HepG2 (cell line): ENCODE data around the gene ZNRF3. TPM values are rescaled to one million over a fixed set of nuclear protein-coding genes. Genes with fewer than 3 reads are reported as not detected.

Experiments used
- ATF1 ChIP-seq: IDR thresholded peaks from 2 replicates; pipeline ENCODE4 v1.6.1; 2016; ENCODE audit warnings: mild to moderate bottlenecking, control low read depth
- FIP1L1 ChIP-seq: fragments of 200-400 bp; formaldehyde crosslinking; IDR thresholded peaks from 2 replicates; pipeline ENCODE4 v1.6.1; 2018; ENCODE audit warnings: low read depth, mild to moderate bottlenecking, low read length, moderate library complexity, borderline replicate concordance; ENCODE audit not compliant: insufficient read depth
- FOXK1 ChIP-seq: sonication (generic); formaldehyde crosslinking; IDR thresholded peaks from 2 replicates; pipeline ENCODE4 v1.4.0; 2020; ENCODE audit warnings: low read depth, missing genetic modification reagents, borderline replicate concordance
- HDAC2 ChIP-seq: sonication (generic); formaldehyde crosslinking; IDR thresholded peaks from 2 replicates; pipeline ENCODE4 v1.4.0; 2020; ENCODE audit warnings: missing genetic modification reagents
- HNF4A ChIP-seq: sonication (generic); formaldehyde crosslinking; IDR thresholded peaks from 2 replicates; pipeline ENCODE4 v1.4.0; 2020; ENCODE audit warnings: missing genetic modification reagents
- KAT8 ChIP-seq: IDR thresholded peaks from 2 replicates; pipeline ENCODE4 v1.6.1; 2016; ENCODE audit warnings: missing genetic modification reagents, missing compliant biosample characterization
- MXD3 ChIP-seq: IDR thresholded peaks from 2 replicates; pipeline ENCODE4 v1.6.1; 2016; ENCODE audit warnings: mild to moderate bottlenecking, missing biosample characterization, missing genetic modification reagents
- NFE2L2 ChIP-seq: fragments of 150-350 bp; IDR thresholded peaks from 2 replicates; pipeline ENCODE4 v1.6.1; 2014; ENCODE audit warnings: low read length
- NFKB2 ChIP-seq: sonication (generic); formaldehyde crosslinking; IDR thresholded peaks from 2 replicates; pipeline ENCODE4 v1.4.0; 2020; ENCODE audit warnings: missing genetic modification reagents, borderline replicate concordance
- PAF1 ChIP-seq: IDR thresholded peaks from 2 replicates; pipeline ENCODE4 v1.6.1; 2016; ENCODE audit warnings: missing genetic modification reagents, missing compliant biosample characterization
- PRDM15 ChIP-seq: sonication (generic); formaldehyde crosslinking; IDR thresholded peaks from 2 replicates; pipeline ENCODE4 v1.4.0; 2020; ENCODE audit warnings: missing genetic modification reagents
- RBM22 ChIP-seq: fragments of 200-400 bp; formaldehyde crosslinking; optimal IDR thresholded peaks from 2 replicates; pipeline ENCODE3; 2017; ENCODE audit warnings: mild to moderate bottlenecking, low read length, moderate library complexity
- RCOR2 ChIP-seq: IDR thresholded peaks from 2 replicates; pipeline ENCODE4 v1.6.1; 2016; ENCODE audit warnings: missing biosample characterization, missing genetic modification reagents
- RXRB ChIP-seq: IDR thresholded peaks from 2 replicates; pipeline ENCODE4 v1.6.1; 2016; ENCODE audit warnings: borderline replicate concordance, missing genetic modification reagents, missing compliant biosample characterization
- SALL1 ChIP-seq: sonication (generic); formaldehyde crosslinking; IDR thresholded peaks from 2 replicates; pipeline ENCODE4 v1.8.0; 2022; ENCODE audit warnings: mild to moderate bottlenecking, missing genetic modification reagents
- ZBTB39 ChIP-seq: sonication (generic); formaldehyde crosslinking; IDR thresholded peaks from 2 replicates; pipeline ENCODE4 v1.5.0; 2020; ENCODE audit warnings: missing genetic modification reagents
- ZFP62 ChIP-seq: sonication (generic); formaldehyde crosslinking; IDR thresholded peaks from 2 replicates; pipeline ENCODE4 v1.4.0; 2020; ENCODE audit warnings: missing genetic modification reagents
- ZMYM3 ChIP-seq: sonication (generic); formaldehyde crosslinking; IDR thresholded peaks from 2 replicates; pipeline ENCODE4 v1.5.1; 2020; ENCODE audit warnings: mild to moderate bottlenecking, missing genetic modification reagents
- ZNF17 ChIP-seq: sonication (generic); formaldehyde crosslinking; IDR thresholded peaks from 2 replicates; pipeline ENCODE4 v1.5.0; 2020; ENCODE audit warnings: mild to moderate bottlenecking, missing genetic modification reagents
- ZNF235 ChIP-seq: sonication (generic); formaldehyde crosslinking; IDR thresholded peaks from 2 replicates; pipeline ENCODE4 v1.8.1; 2023; ENCODE audit warnings: mild to moderate bottlenecking, missing genetic modification reagents, borderline replicate concordance
- ZNF652 ChIP-seq: IDR thresholded peaks from 2 replicates; pipeline ENCODE4 v1.6.1; 2016; ENCODE audit warnings: low read depth, borderline replicate concordance
- ZNF816 ChIP-seq: sonication (generic); formaldehyde crosslinking; IDR thresholded peaks from 2 replicates; pipeline ENCODE4 v1.8.0; 2022; ENCODE audit warnings: missing genetic modification reagents, mild to moderate bottlenecking, borderline replicate concordance
- ZNF883 ChIP-seq: sonication (generic); formaldehyde crosslinking; IDR thresholded peaks from 2 replicates; pipeline ENCODE4 v1.5.1; 2020; ENCODE audit warnings: mild to moderate bottlenecking, missing genetic modification reagents; ENCODE audit errors: not compliant biosample characterization
- polyA plus RNA-seq, 8 experiments: library from polyadenylated mRNA; depleted of rRNA in 3 of 8; stranded (reverse) in 7 of 8; unstranded in 1 of 8; fragments of >200 nt; fragmentation: Illumina TruSeq in 4 of 8; extraction: Trizol in 4 of 8; gene quantifications; 2 replicates each; pipeline versions ENCODE4 v1.2.1 to v1.2.3, GENCODE V29; 2011 to 2016; ENCODE audit warnings: low read depth in 4 of 8, missing spikeins in 1 of 8, mixed read lengths in 1 of 8; ENCODE audit not compliant: insufficient read depth in 1 of 8
- total RNA-seq, 5 experiments: library from RNA; depleted of rRNA; stranded (reverse); fragments of >200 nt; fragmentation: Illumina TruSeq; extraction: Trizol; gene quantifications; 2 replicates each; pipeline ENCODE4 v1.2.3, GENCODE V29; 2016; ENCODE audit warnings: low read depth in 1 of 5
- TF ChIP-seq, protein P1 (sequence below): sonication (generic); formaldehyde crosslinking; IDR thresholded peaks from 2 replicates; pipeline ENCODE4 v1.9.0; 2021; ENCODE audit warnings: missing genetic modification reagents, borderline replicate concordance

Gene ZNRF3
- total and polyA plus RNA-seq, 2 of the 13 experiments (the other 11 are each of a cell fraction or from before 2014, with no cell fraction given), result 20.3 to 36.7 TPM

DNA sequence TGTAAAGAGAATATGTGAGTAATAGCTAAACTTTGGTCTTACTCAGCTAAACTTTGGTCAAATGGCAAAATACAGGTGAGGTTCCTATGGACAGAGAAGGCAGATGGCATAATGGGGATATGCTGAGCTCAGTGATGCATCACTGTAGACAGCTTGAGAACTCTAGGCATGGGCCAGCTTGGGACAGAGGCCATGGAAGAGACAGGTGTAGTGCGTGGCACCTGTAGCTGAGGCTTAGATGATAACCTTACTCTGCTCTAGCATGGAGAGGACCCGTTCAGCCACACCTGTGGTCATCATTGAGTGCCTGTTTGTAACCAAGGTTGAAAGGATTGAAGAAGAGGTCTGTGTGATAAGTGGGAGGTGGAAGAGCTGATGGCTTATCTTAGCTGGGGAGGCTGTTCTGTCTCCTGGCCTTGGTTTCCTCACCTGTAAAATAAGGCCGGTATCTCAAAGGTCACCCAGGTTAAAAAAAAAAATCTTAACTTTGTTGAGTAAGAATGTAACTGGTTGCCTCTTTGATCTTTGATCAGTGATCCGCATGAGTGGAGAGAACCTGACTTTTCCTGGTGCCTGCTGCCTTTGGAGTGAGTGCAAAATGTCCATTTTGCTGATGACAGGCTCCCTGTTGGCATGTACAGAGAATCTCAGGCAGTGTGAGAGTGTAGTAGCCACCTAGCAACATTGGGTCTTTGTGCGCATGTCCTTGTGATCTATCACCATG lies 48.6 kb downstream of the ZNRF3 start (continued):
- TF ChIP-seq PAF1 (CRISPR knock-in tag) (no peak), NFE2L2 (no peak), HDAC2 (CRISPR knock-in tag) (peak; percentile 32; the same call in 1 of the 2 replicates), HNF4A (CRISPR knock-in tag) (peak; percentile 75; the same call in 1 of the 2 replicates), ZNF816 (no peak), ATF1 (CRISPR knock-in tag) (no peak), ZNF883 (no peak), ZMYM3 (CRISPR knock-in tag) (peak; percentile 48; the same call in 1 of the 2 replicates), FOXK1 (CRISPR knock-in tag) (no peak), ZNF17 (CRISPR knock-in tag) (no peak), ZBTB39 (CRISPR knock-in tag) (no peak), PRDM15 (CRISPR knock-in tag) (no peak), ZFP62 (CRISPR knock-in tag) (no peak), SALL1 (peak; percentile 30; the same call in 1 of the 2 replicates), KAT8 (CRISPR knock-in tag) (no peak), RBM22 (peak; percentile 81), FIP1L1 (no peak), ZNF652 (CRISPR knock-in tag) (peak; percentile 10; the same call in 1 of the 2 replicates), RXRB (CRISPR knock-in tag) (peak; percentile 34; the same call in 1 of the 2 replicates), NFKB2 (CRISPR knock-in tag) (no peak), RCOR2 (CRISPR knock-in tag) (0 out of 2 replicates have a peak, but pooled peaks have one; percentile 69), ZNF235 (CRISPR knock-in tag) (no peak), MXD3 (no peak)
- TF ChIP-seq, protein P1, sequence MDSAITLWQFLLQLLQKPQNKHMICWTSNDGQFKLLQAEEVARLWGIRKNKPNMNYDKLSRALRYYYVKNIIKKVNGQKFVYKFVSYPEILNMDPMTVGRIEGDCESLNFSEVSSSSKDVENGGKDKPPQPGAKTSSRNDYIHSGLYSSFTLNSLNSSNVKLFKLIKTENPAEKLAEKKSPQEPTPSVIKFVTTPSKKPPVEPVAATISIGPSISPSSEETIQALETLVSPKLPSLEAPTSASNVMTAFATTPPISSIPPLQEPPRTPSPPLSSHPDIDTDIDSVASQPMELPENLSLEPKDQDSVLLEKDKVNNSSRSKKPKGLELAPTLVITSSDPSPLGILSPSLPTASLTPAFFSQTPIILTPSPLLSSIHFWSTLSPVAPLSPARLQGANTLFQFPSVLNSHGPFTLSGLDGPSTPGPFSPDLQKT (CRISPR knock-in tag), result no peak
